HFFc6 (cell line): ENCODE measurements around the gene TUBD1. TPM values are rescaled to one million over a fixed set of nuclear protein-coding genes. Genes with fewer than 3 reads are reported as not detected.

Source experiments
- DNase-seq: peaks from one replicate; pipeline ENCODE4 v3.0.0-alpha.2; 2018
- H3K27ac Mint-ChIP-seq: 2 replicates; pipeline ENCODE4 v1.8.0; 2020; ENCODE audit warnings: mild to moderate bottlenecking, mixed read lengths
- H3K27me3 Mint-ChIP-seq: 2 replicates; pipeline ENCODE4 v1.8.0; 2021; ENCODE audit warnings: mild to moderate bottlenecking, moderate library complexity, mixed read lengths; ENCODE audit not compliant: insufficient read depth
- H3K36me3 Mint-ChIP-seq: 2 replicates; pipeline ENCODE4 v1.8.0; 2021; ENCODE audit warnings: low read depth, mixed read lengths
- H3K4me1 Mint-ChIP-seq: 2 replicates; pipeline ENCODE4 v1.8.0; 2020; ENCODE audit warnings: low read depth, mixed read lengths
- H3K4me3 Mint-ChIP-seq: 2 replicates; pipeline ENCODE4 v1.8.0; 2020; ENCODE audit warnings: mild to moderate bottlenecking, moderate library complexity, mixed read lengths
- H3K9me3 Mint-ChIP-seq: 2 replicates; pipeline ENCODE4 v1.8.0; 2020; ENCODE audit warnings: mild to moderate bottlenecking, mixed read lengths
- total RNA-seq, 6 experiments: library from RNA; stranded (reverse); fragmentation: NEBNext Ultra II Directional; extraction: Animal tissue kit (Norgen Biotek cat#: 25700); gene quantifications; 2 replicates in 1 of 6; 3 replicates in 5 of 6; pipeline ENCODE4 v1.2.3, GENCODE V29; 2021
- TF ChIP-seq, protein P1 (sequence below): fragments of 200-600 bp; sonication (generic); IDR thresholded peaks from 2 replicates; pipeline ENCODE4 v1.5.0; 2021; ENCODE audit warnings: antibody characterized with exemption, mild to moderate bottlenecking

TUBD1 gene
- total RNA-seq, 6 experiments from 2014 or later: 2.9 to 4.0 (median 3.3) TPM

DNA sequence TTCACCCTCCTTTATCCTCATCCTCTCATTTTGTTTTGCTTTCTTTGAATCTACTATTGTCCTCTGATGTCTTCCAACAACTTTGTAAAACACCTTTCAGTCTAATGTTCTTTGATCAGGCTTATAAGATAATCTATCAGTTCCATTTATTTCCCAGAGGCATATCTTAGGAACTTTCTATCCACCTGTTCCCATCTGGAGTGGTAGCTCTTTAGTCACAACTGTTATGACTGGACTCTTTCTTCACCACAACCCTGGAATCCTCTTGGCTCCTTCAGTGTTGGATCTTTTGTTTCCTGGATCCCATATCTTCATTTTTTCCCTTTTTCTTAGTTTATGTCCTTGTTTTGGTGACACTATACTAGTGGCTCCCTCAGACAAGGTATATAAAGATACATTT lies 23.7 kb upstream of the TUBD1 start:
- Mint-ChIP-seq H3K4me3 (no peak overlapping the region), H3K9me3 (no peaks in the 10 kb centered on the region), H3K27me3 (no peaks in the 10 kb centered on the region), H3K4me1 (no peaks in the 10 kb centered on the region), H3K36me3 (peaks cover 18% of the 10 kb centered on the region), H3K27ac (no peak overlapping the region)
- no peak for DNase-seq
- TF ChIP-seq, protein P1, sequence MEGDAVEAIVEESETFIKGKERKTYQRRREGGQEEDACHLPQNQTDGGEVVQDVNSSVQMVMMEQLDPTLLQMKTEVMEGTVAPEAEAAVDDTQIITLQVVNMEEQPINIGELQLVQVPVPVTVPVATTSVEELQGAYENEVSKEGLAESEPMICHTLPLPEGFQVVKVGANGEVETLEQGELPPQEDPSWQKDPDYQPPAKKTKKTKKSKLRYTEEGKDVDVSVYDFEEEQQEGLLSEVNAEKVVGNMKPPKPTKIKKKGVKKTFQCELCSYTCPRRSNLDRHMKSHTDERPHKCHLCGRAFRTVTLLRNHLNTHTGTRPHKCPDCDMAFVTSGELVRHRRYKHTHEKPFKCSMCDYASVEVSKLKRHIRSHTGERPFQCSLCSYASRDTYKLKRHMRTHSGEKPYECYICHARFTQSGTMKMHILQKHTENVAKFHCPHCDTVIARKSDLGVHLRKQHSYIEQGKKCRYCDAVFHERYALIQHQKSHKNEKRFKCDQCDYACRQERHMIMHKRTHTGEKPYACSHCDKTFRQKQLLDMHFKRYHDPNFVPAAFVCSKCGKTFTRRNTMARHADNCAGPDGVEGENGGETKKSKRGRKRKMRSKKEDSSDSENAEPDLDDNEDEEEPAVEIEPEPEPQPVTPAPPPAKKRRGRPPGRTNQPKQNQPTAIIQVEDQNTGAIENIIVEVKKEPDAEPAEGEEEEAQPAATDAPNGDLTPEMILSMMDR: no peak

DNA sequence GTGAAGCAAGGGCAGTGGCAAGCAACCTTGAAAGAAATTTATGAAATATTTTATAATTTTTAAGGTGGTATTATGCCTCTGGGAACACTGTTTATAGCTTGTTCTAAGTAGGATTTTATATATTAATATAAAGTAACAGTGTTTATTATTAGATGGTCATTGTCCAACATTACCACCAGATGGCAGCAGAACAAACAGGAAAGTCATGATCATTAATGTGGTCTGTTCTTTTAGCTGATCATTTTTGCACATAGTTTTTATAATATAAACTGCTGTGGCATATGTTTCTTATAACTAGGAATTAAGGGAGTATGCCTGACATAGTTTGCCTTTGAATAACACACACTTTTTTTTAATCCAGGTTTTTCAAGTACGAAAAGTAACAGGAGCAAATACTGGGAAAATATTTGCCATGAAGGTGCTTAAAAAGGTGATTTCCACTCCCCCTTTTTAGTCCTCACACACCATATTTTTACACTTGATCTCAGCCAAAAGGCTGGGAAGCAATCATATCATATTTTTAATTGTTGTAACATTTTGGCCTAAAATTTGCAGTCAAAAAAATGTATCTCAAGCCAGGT lies 21.6 kb upstream of the TUBD1 start:
- Mint-ChIP-seq H3K27ac (no peak overlapping the region), H3K4me3 (no peak overlapping the region), H3K36me3 (peaks cover 12% of the 10 kb centered on the region), H3K9me3 (no peaks in the 10 kb centered on the region), H3K27me3 (no peaks in the 10 kb centered on the region), H3K4me1 (no peaks in the 10 kb centered on the region)
- TF ChIP-seq, protein P1: peak; percentile 90
- peak; percentile 54 for DNase-seq

DNA sequence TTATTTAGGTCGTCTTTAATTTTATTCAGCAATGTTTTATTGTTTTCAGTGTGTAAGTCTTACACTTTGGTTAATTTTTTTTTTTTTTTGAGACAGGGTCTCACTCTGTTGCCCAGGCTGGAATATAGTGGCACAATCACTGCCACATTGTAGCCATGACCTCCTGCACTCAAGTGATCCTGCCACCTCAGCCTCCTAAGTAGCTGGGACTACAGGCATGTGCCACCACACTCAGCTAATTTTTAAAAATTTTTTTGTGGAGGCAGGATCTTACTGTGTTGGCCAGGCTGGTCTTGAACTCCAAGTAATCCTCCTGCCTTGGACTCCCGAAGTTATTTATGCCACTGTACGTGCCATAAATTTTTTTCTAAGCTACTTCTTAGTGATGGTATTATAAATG lies 14.7 kb upstream of the TUBD1 start:
- H3K36me3 Mint-ChIP-seq: no peaks in the 10 kb centered on the region; the same call in 1 of the 2 replicates
- no peaks in the 10 kb centered on the region for H3K4me1 Mint-ChIP-seq
- TF ChIP-seq, protein P1: no peak
- H3K27ac Mint-ChIP-seq: no peak overlapping the region
- no peak for DNase-seq
- no peaks in the 10 kb centered on the region; the same call in 1 of the 2 replicates for H3K27me3 Mint-ChIP-seq
- H3K9me3 Mint-ChIP-seq: no peaks in the 10 kb centered on the region
- H3K4me3 Mint-ChIP-seq: no peak overlapping the region

DNA sequence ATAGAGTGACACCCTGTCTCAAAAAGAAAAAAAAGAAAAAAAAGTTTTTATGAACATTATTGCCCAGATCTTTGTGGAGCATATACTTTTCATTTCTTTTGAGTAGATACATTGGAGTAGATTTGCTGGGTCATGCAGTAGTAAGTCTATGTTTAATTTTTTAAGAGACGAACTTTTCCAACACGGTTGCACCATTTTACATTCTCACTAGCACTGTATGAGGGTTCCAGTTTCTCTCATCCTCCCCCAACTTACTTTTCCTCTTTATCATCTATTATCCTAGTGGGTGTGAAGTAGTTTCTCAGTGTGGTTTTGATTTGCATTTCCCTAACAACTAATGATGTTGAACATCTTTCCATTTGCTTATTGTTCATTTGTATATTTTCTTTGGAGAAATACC lies 10.7 kb upstream of the TUBD1 start:
- no peak for DNase-seq
- no peaks in the 10 kb centered on the region; the same call in 1 of the 2 replicates for H3K27me3 Mint-ChIP-seq
- H3K36me3 Mint-ChIP-seq: no peaks in the 10 kb centered on the region; the same call in 1 of the 2 replicates
- TF ChIP-seq, protein P1: no peak
- peak overlapping the region; percentile 22; the same call in 1 of the 2 replicates for H3K27ac Mint-ChIP-seq
- no peak overlapping the region for H3K4me3 Mint-ChIP-seq
- H3K4me1 Mint-ChIP-seq: no peaks in the 10 kb centered on the region
- H3K9me3 Mint-ChIP-seq: no peaks in the 10 kb centered on the region

DNA sequence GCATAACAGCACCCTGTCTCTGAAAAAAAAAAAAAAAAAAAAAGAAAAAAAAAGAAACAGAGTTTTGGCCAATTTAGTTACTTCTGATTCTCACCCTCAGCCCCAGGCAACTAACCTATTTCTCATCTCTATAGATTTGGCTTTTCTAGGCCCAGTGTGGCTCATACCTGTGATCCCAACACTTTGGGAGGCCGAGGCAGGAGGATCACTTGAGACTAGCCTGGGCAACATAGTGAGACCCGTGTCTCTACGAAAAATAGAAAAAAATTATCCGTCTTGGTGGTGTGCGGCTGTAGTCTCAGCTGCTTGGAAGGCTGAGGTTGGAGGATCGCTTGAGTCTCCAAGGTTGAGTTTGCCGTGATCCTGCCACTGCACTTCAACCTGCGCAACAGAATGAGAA lies 8.9 kb upstream of the TUBD1 start:
- peaks cover 15% of the 10 kb centered on the region for H3K4me1 Mint-ChIP-seq
- no peaks in the 10 kb centered on the region for H3K9me3 Mint-ChIP-seq
- no peaks in the 10 kb centered on the region; the same call in 1 of the 2 replicates for H3K27me3 Mint-ChIP-seq
- H3K36me3 Mint-ChIP-seq: no peaks in the 10 kb centered on the region; the same call in 1 of the 2 replicates
- H3K4me3 Mint-ChIP-seq: no peak overlapping the region
- TF ChIP-seq, protein P1: no peak
- no peak overlapping the region for H3K27ac Mint-ChIP-seq
- no peak for DNase-seq
